Measurements from ENCODE around the gene ALOX15. TPM values are rescaled to one million over a fixed set of nuclear protein-coding genes. Genes with fewer than 3 reads are reported as not detected.
"Not testable (repeated sequence)": the region's sequence is repeated elsewhere in the genome, so short reads cannot be mapped to it uniquely, and the experiment has no call there.

Gene ALOX15
- total RNA-seq, 4 donors from 2014 or later = 0.30 TPM; not detected in 3

DNA sequence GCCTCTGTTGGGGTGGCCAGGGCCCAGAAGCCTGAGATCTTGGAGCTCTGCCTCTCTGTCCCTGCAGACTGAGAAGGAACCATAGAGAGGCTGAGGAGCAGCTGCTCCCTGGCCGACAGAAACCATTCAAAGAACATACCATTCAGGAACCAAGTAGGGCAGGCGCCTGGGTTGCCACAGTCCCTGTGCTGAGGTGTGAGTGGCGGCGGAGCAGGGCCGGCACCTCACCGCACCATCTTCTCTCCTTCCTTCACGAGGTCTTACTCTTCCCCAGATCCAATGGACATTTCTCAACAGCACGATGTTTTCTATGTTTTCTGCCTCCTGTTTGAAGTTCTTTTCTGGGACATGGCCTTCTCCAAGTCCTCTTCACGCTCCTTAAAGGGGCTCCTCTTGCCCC, 22.8 kb upstream of the ALOX15 start:
- no peaks in the 10 kb centered on the region for H3K9me3 ChIP-seq
- H3K36me3 ChIP-seq = no peaks in the 10 kb centered on the region
- H3K27me3 ChIP-seq = peaks cover 0 to 38% (median 0%) of the 10 kb centered on the region in 4 donors
- H3K27ac ChIP-seq = no peak overlapping the region
- no peaks in the 10 kb centered on the region for H3K4me1 ChIP-seq
- intact Hi-C loops (cut with DNase I) = no loop called here
- no peak for DNase-seq
- H3K4me3 ChIP-seq = no peak overlapping the region
- WGBS, 2 donors = 81 to 89% methylated on average over 9 of the region's 9 CpGs
- TF ChIP-seq POLR2A (IDR thresholded peaks at IDR 0.05) = no peak
- TF ChIP-seq, protein P1, sequence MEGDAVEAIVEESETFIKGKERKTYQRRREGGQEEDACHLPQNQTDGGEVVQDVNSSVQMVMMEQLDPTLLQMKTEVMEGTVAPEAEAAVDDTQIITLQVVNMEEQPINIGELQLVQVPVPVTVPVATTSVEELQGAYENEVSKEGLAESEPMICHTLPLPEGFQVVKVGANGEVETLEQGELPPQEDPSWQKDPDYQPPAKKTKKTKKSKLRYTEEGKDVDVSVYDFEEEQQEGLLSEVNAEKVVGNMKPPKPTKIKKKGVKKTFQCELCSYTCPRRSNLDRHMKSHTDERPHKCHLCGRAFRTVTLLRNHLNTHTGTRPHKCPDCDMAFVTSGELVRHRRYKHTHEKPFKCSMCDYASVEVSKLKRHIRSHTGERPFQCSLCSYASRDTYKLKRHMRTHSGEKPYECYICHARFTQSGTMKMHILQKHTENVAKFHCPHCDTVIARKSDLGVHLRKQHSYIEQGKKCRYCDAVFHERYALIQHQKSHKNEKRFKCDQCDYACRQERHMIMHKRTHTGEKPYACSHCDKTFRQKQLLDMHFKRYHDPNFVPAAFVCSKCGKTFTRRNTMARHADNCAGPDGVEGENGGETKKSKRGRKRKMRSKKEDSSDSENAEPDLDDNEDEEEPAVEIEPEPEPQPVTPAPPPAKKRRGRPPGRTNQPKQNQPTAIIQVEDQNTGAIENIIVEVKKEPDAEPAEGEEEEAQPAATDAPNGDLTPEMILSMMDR (IDR thresholded peaks at IDR 0.05) = no peak

DNA sequence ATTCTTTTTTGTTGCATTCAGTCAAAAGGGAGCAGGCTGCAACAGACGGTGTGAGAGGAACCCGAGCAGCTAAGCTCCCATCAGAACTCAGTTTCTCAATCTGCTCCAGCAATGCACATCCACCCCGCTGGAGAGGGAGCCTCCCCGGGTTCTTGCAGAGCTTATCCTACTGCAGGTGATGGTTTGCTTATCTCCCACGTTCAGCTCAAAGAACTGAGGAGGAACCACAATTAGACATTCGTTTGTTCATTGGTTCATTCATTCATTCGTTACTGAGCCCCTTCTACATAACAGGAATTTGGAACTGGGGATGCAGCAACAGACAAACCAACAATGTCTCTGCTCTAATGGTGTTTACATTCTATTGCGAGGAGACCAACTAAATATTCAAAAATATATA, 22.2 kb upstream of the ALOX15 start:
- DNase-seq = no peak

DNA sequence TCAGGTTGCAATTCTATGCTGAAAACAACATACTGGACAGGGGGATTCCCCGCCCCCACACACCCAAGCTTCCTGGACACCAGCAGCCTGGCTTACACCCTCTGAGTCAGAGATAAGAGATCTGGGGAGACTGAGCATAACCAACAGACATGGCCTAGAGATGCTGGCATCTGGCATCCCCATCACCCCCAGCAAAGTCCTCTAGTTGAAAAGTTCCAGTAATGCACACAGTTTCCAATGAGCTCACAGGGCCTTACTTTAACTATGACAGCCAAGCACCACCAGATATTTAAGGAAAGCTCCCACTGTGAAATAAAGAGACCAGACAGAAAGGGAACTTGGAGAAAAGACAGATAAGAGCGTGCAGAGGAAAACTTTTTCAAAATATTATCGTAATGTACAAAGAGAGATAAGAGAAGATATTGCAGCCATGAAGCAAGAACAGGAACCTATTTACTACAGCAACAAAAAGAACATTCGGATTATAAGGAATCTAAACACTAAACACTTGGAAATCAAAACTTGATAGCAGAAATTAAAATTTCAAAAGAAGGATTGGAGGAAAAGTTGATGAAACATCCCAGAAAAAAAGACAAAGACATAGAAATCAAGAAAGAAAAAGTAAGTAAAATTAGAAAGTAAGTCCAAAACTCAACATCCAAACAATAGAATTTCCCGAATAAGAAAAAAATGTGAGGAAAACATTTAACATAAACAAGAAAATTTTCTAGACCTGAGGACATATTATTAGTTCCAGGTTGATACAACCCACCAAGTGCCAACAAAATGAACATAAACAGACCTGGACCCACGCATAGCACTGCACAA, 17.2 kb upstream of the ALOX15 start:
- WGBS, 2 donors = 78 to 85% methylated on average over 6 of the region's 6 CpGs
- DNase-seq = no peak
- no peaks in the 10 kb centered on the region for H3K4me1 ChIP-seq

More for the DNA sequence above, 22.2 kb upstream of the ALOX15 start:
- H3K36me3 ChIP-seq = no peaks in the 10 kb centered on the region
- 65 to 67% methylated on average over 4 of the region's 8 CpGs for WGBS, 2 donors
- H3K27me3 ChIP-seq = peaks cover 0 to 38% (median 0%) of the 10 kb centered on the region in 4 donors
- H3K27ac ChIP-seq = no peak overlapping the region
- no peak overlapping the region for H3K4me3 ChIP-seq
- TF ChIP-seq POLR2A (IDR thresholded peaks at IDR 0.05) = no peak
- TF ChIP-seq, protein P1 (IDR thresholded peaks at IDR 0.05) = no peak
- H3K4me1 ChIP-seq = no peaks in the 10 kb centered on the region
- intact Hi-C loops (cut with DNase I) = no loop called here
- no peaks in the 10 kb centered on the region for H3K9me3 ChIP-seq

DNA sequence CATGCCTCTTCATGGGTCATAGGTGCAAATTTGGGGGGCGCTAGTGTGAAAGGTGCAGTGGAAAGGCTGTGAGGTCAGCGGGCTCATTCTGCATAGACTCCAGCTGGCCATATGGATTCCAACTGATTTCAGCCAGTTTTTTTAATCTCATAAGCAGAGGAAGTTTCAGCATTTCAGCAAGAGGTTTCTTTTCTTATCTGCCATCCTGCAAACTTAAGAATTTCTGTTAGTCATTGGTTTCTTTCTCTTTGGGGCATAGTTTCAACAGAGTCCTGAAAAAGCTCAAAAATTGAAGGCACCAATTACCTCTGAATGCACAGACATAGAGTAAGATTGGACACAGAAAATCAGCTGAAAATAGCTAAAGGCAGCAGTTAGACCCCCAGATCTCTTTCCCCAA, 16.2 kb upstream of the ALOX15 start:
- H3K9me3 ChIP-seq = no peaks in the 10 kb centered on the region
- H3K27me3 ChIP-seq = peaks cover 0 to 28% (median 0%) of the 10 kb centered on the region in 4 donors
- no peak for DNase-seq
- no peaks in the 10 kb centered on the region for H3K4me1 ChIP-seq
- no peak for TF ChIP-seq POLR2A (IDR thresholded peaks at IDR 0.05)
- TF ChIP-seq, protein P1 (IDR thresholded peaks at IDR 0.05) = no peak
- no peak overlapping the region for H3K27ac ChIP-seq
- no peaks in the 10 kb centered on the region for H3K36me3 ChIP-seq
- no peak overlapping the region for H3K4me3 ChIP-seq
- intact Hi-C loops (cut with DNase I) = no loop called here
- WGBS, 2 donors = 88 to 92% methylated on average over 2 of the region's 2 CpGs

More for the DNA sequence above, 17.2 kb upstream of the ALOX15 start:
- Histone ChIP-seq H3K27ac (no peak overlapping the region), H3K27me3 (peaks cover 0 to 33% (median 0%) of the 10 kb centered on the region in 4 donors), H3K9me3 (no peaks in the 10 kb centered on the region), H3K4me3 (no peak overlapping the region), H3K36me3 (no peaks in the 10 kb centered on the region)
- TF ChIP-seq, protein P1 (IDR thresholded peaks at IDR 0.05) = no peak
- no peak for TF ChIP-seq POLR2A (IDR thresholded peaks at IDR 0.05)
- intact Hi-C loops (cut with DNase I) = no loop called here

DNA sequence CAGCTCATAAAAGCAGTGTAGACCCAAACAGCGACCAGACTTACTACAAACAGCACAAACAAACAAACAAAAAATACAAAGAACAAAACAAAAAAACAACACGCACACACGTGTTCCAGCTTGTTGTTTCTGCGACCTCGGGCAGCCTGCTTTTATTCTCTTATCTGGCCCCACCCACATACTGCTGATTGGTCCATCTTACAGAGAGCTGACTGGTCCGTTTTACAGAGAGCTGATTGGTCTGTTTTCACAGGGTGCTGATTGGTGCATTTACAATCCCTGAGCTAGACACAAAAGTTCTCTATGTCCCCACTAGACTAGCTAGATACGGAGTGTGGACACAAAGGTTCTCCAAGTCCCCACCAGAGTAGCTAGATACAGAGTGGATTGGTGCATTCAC, 14.5 kb upstream of the ALOX15 start:
- H3K4me3 ChIP-seq; H3K27ac ChIP-seq; H3K9me3 ChIP-seq; DNase-seq; intact Hi-C loops (cut with DNase I); H3K4me1 ChIP-seq; H3K36me3 ChIP-seq: not testable (repeated sequence)
- WGBS, 2 donors = 76 to 77% methylated on average over 6 to 7 of the region's 7 CpGs
- H3K27me3 ChIP-seq = peaks cover 0 to 38% (median 0%) of the 10 kb centered on the region in 4 donors

All from esophagus squamous epithelium (tissue), 5 donors.